ENCODE results near the gene POLR2E. TPM values are rescaled to one million over a fixed set of nuclear protein-coding genes. Genes with fewer than 3 reads are reported as not detected.

Gene POLR2E
- total and polyA plus RNA-seq, 10 donors, result 70.8 to 152 (median 120) TPM

- Histone ChIP-seq H3K27me3 (replicated peaks in 1 of 7) (peaks cover 0 to 15% (median 0%) of the 10 kb centered on the region in 7 donors), H3K9me3 (no peaks in the 10 kb centered on the region), H3K4me3 (peak overlapping the region; percentile 10 to 66 (median 37)), H3K27ac (peak overlapping the region; percentile 58 to 97 (median 81)), H3K4me1 (peaks cover 55 to 100% (median 92%) of the 10 kb centered on the region in 6 donors), H3K36me3 (peaks cover 0 to 94% (median 61%) of the 10 kb centered on the region in 6 donors)
- intact Hi-C loops (cut with DNase I; ENCODE audit: low total_unique reads), result loop anchor here (10.0 kb wide), 1 partner anchor 50 kb away; the partner anchor contains the start of genes CNN2, RNU6-2 and TMEM259
- DNase-seq, result peak; percentile 99
- TF ChIP-seq POLR2A (IDR thresholded peaks at IDR 0.05), result no peak
- peak; percentile 53 to 79 (median 66) for TF ChIP-seq POLR2AphosphoS5 (IDR thresholded peaks at IDR 0.05)
- 2 to 14% (median 10%) methylated on average over 17 to 54 of the region's 54 CpGs for WGBS, 5 donors
Measured at GRCh38 chr19:1074544-1075283, 20.5 kb downstream of the POLR2E start.

GRCh38 chr19:1073956-1074517 is 21.1 kb downstream of the POLR2E start:
- Histone ChIP-seq H3K27ac (peak overlapping the region; percentile 58 to 97 (median 81)), H3K9me3 (no peaks in the 10 kb centered on the region), H3K27me3 (replicated peaks in 1 of 7) (peaks cover 0 to 15% (median 0%) of the 10 kb centered on the region in 7 donors), H3K4me1 (peaks cover 60 to 100% (median 95%) of the 10 kb centered on the region in 6 donors), H3K4me3 (peak overlapping the region in 7 of 8 donors; percentile 10 to 66 (median 38)), H3K36me3 (peaks cover 0 to 93% (median 54%) of the 10 kb centered on the region in 6 donors)
- DNase-seq, result peak; percentile 83
- intact Hi-C loops (cut with DNase I; ENCODE audit: low total_unique reads), result loop anchor here (10.0 kb wide), 1 partner anchor 49 kb away; the partner anchor contains the start of genes CNN2, RNU6-2 and TMEM259
- 42 to 67% (median 63%) methylated on average over 14 to 28 of the region's 28 CpGs for WGBS, 5 donors
- TF ChIP-seq CTCF (IDR thresholded peaks at IDR 0.05 in 8 of 11, conservative IDR thresholded peaks at IDR 0.05 in 3 of 11), result no peak
- peak in 1 of 3 donors; percentile 61 for TF ChIP-seq POLR2AphosphoS5 (IDR thresholded peaks at IDR 0.05)
- TF ChIP-seq POLR2A (IDR thresholded peaks at IDR 0.05), result no peak

GRCh38 chr19:1073063-1073955 is 21.9 kb downstream of the POLR2E start:
- Histone ChIP-seq H3K27ac (peak overlapping the region in 5 of 8 donors; percentile 22 to 97 (median 88)), H3K4me1 (peaks cover 66 to 100% (median 97%) of the 10 kb centered on the region in 6 donors), H3K36me3 (peaks cover 0 to 91% (median 52%) of the 10 kb centered on the region in 6 donors), H3K9me3 (no peaks in the 10 kb centered on the region), H3K27me3 (replicated peaks in 1 of 7) (peaks cover 0 to 15% (median 0%) of the 10 kb centered on the region in 7 donors), H3K4me3 (peak overlapping the region in 2 of 8 donors; percentile 40 to 66)
- TF ChIP-seq CTCF (IDR thresholded peaks at IDR 0.05 in 8 of 11, conservative IDR thresholded peaks at IDR 0.05 in 3 of 11) (no peak), POLR2AphosphoS5 (IDR thresholded peaks at IDR 0.05) (peak in 1 of 3 donors; percentile 55)
- 82 to 94% (median 89%) methylated on average over 15 to 30 of the region's 30 CpGs for WGBS, 5 donors
- DNase-seq, result no peak
- intact Hi-C loops (cut with DNase I; ENCODE audit: low total_unique reads), result loop anchor here (10.0 kb wide), 1 partner anchor 49 kb away; the partner anchor contains the start of genes CNN2, RNU6-2 and TMEM259
